ENCODE data around the gene SRGAP2B.
"Not testable (repeated sequence)": the region's sequence is repeated elsewhere in the genome, so short reads cannot be mapped to it uniquely, and the experiment has no call there.

GRCh38 chr1:145112703-145113102 is 17.6 kb upstream of the SRGAP2B start:
- not testable (repeated sequence) for TF ChIP-seq NFRKB (IDR thresholded peaks at IDR 0.05); ZNF384 (IDR thresholded peaks at IDR 0.05); SP1 (IDR thresholded peaks at IDR 0.05); FOXM1 (IDR thresholded peaks at IDR 0.05; ENCODE audit: borderline replicate concordance); LEF1 (IDR thresholded peaks at IDR 0.05; ENCODE audit: borderline replicate concordance); L3MBTL2 (conservative IDR thresholded peaks at IDR 0.05); BHLHE40 (IDR thresholded peaks at IDR 0.05; ENCODE audit: borderline replicate concordance)
